A549 (cell line): Measurements from ENCODE around the gene MORN1.

Experiments
- CEBPB ChIP-seq, 2 experiments: fragments of >200 bp in 1 of 2; sonication (Bioruptor Twin) in 1 of 2; formaldehyde crosslinking in 1 of 2; IDR thresholded peaks; 2 replicates each; pipeline ENCODE4 v1.6.1; 2012 to 2016
- CTCF ChIP-seq: fragments of >200 bp; sonication (Bioruptor Twin); formaldehyde crosslinking; IDR thresholded peaks from 3 replicates; pipeline ENCODE4 v1.5.1; 2016
- EP300 ChIP-seq, 2 experiments: fragments of >200 bp; sonication (Bioruptor Twin); formaldehyde crosslinking; IDR thresholded peaks; 2 replicates in 1 of 2; 3 replicates in 1 of 2; pipeline ENCODE4 v1.6.1; 2016 to 2017
- HDAC2 ChIP-seq: fragments of 200-600 bp; sonication (generic); IDR thresholded peaks from 2 replicates; pipeline ENCODE4 v1.6.1; 2016
- HOXB5 ChIP-seq: fragments of 250-450 bp; sonication (Bioruptor Pico); IDR thresholded peaks from 2 replicates; pipeline ENCODE4 v1.5.0; 2020; ENCODE audit warnings: mild to moderate bottlenecking, moderate library complexity
- KDM5A ChIP-seq: fragments of 200-600 bp; sonication (generic); IDR thresholded peaks from 2 replicates; pipeline ENCODE4 v1.6.1; 2016; ENCODE audit warnings: antibody characterized with exemption, mild to moderate bottlenecking
- MAFK ChIP-seq: fragments of 450-650 bp; IDR thresholded peaks from 2 replicates; pipeline ENCODE4 v1.6.1; 2014; ENCODE audit not compliant: partially characterized antibody
- MAZ ChIP-seq: fragments of 150-350 bp; IDR thresholded peaks from 2 replicates; pipeline ENCODE4 v1.6.1; 2014; ENCODE audit warnings: antibody characterized with exemption, low read depth, low read length, borderline replicate concordance
- MYC ChIP-seq: IDR thresholded peaks from 2 replicates; pipeline ENCODE4 v1.6.1; 2012; ENCODE audit warnings: mild to moderate bottlenecking, inconsistent platforms, low read length, improper control_type of control experiment, borderline replicate concordance
- POLR2A ChIP-seq: IDR thresholded peaks from 2 replicates; pipeline ENCODE4 v1.6.1; 2012; ENCODE audit warnings: mild to moderate bottlenecking, low read length
- REST ChIP-seq: fragments of 200-600 bp; sonication (generic); IDR thresholded peaks from 2 replicates; pipeline ENCODE4 v1.6.1; 2016; ENCODE audit warnings: antibody characterized with exemption, mild to moderate bottlenecking, moderate library complexity
- SREBF2 ChIP-seq: fragments of 450-650 bp; IDR thresholded peaks from 2 replicates; pipeline ENCODE4 v1.6.1; 2014; ENCODE audit warnings: mild to moderate bottlenecking, moderate library complexity
- USF2 ChIP-seq: fragments of 450-650 bp; IDR thresholded peaks from 2 replicates; pipeline ENCODE4 v1.6.1; 2014; ENCODE audit warnings: antibody characterized with exemption
- ZC3H11A ChIP-seq: fragments of 450-650 bp; IDR thresholded peaks from 2 replicates; pipeline ENCODE4 v1.6.1; 2014; ENCODE audit warnings: antibody characterized with exemption, mild to moderate bottlenecking

GRCh38 chr1:2382621-2383361, 8.6 kb downstream of the MORN1 start:
- TF ChIP-seq MYC, result no peak
- no peak for TF ChIP-seq USF2
- no peak for TF ChIP-seq CEBPB (IDR thresholded peaks at IDR 0.05)
- no peak for TF ChIP-seq POLR2A
- TF ChIP-seq MAZ, result no peak
- no peak; the same call in 2 of the 3 replicates for TF ChIP-seq CTCF
- TF ChIP-seq EP300 (IDR thresholded peaks at IDR 0.05), result no peak
- no peak for TF ChIP-seq KDM5A
- no peak for TF ChIP-seq SREBF2
- no peak for TF ChIP-seq REST
- TF ChIP-seq HOXB5 (CRISPR knock-in tag), result no peak
- TF ChIP-seq ZC3H11A, result no peak
- no peak for TF ChIP-seq HDAC2
- no peak for TF ChIP-seq MAFK
